H1 (cell line): ENCODE results near the gene SOX6. TPM values are rescaled to one million over a fixed set of nuclear protein-coding genes. Genes with fewer than 3 reads are reported as not detected.

Experiments
- ATF2 ChIP-seq: IDR thresholded peaks from 2 replicates; pipeline ENCODE4 v1.6.1; 2012; ENCODE audit warnings: low read length, inconsistent platforms
- CBX8 ChIP-seq: fragments of 300-800, 300-1000 bp; sonication (generic); IDR thresholded peaks from 2 replicates; pipeline ENCODE4 v1.7.1; 2016; ENCODE audit warnings: low read depth, low read length, borderline replicate concordance
- CEBPB ChIP-seq: IDR thresholded peaks from 2 replicates; pipeline ENCODE4 v1.6.1; 2012; ENCODE audit warnings: low read depth, low read length
- CTBP2 ChIP-seq: IDR thresholded peaks from 2 replicates; pipeline ENCODE4 v1.7.0; 2011; ENCODE audit warnings: borderline replicate concordance, mild to moderate bottlenecking, moderate library complexity, mixed read lengths, low read length; ENCODE audit not compliant: insufficient read depth, insufficient read length
- KDM4A ChIP-seq: IDR thresholded peaks from one replicate; pipeline ENCODE4 v1.7.1; 2012; ENCODE audit warnings: low read depth, mild to moderate bottlenecking, moderate library complexity, low read length, inconsistent platforms; ENCODE audit not compliant: severe bottlenecking
- MAFK ChIP-seq: IDR thresholded peaks from 2 replicates; pipeline ENCODE4 v1.6.1; 2012; ENCODE audit warnings: low read depth, mild to moderate bottlenecking, improper control_type of control experiment, low read length
- RXRA ChIP-seq: IDR thresholded peaks from 2 replicates; pipeline ENCODE4 v1.6.1; 2011; ENCODE audit warnings: low read depth, mild to moderate bottlenecking, low read length, moderate library complexity; ENCODE audit not compliant: insufficient read depth
- SAP30 ChIP-seq: fragments of 300-600 bp; sonication (generic); IDR thresholded peaks from 2 replicates; pipeline ENCODE4 v1.7.1; 2012; ENCODE audit warnings: low read length, moderate library complexity, mild to moderate bottlenecking, inconsistent platforms; ENCODE audit not compliant: insufficient read depth, insufficient replicate concordance
- TAF1 ChIP-seq: IDR thresholded peaks from 2 replicates; pipeline ENCODE4 v1.6.1; 2011; ENCODE audit warnings: mild to moderate bottlenecking, low read depth, low read length
- TEAD4 ChIP-seq: IDR thresholded peaks from 2 replicates; pipeline ENCODE4 v1.6.1; 2012; ENCODE audit warnings: low read depth, low read length, inconsistent platforms, mixed read lengths
- polyA plus RNA-seq, 7 experiments: library from polyadenylated mRNA; depleted of rRNA in 3 of 7; stranded (reverse) in 5 of 7; unstranded in 2 of 7; fragments of >200 nt in 5 of 7; fragments of 200-250 nt in 2 of 7; gene quantifications; 1 replicate in 5 of 7; 2 replicates in 1 of 7; 4 replicates in 1 of 7; pipeline versions ENCODE4 v1.2.1 to v1.2.3, GENCODE V29; 2011 to 2013; ENCODE audit warnings: missing spikeins in 2 of 7, mixed read lengths in 2 of 7
- total RNA-seq: library from RNA; stranded (reverse); fragmentation: NEBNext Ultra II Directional; extraction: Animal tissue kit (Norgen Biotek cat#: 25700); gene quantifications from 2 replicates; pipeline ENCODE4 v1.2.1, GENCODE V29; 2021

SOX6 gene
- total and polyA plus RNA-seq, 2 of the 8 experiments (the other 6 are each of a cell fraction or from before 2014, with no cell fraction given): 0.09 TPM; not detected in 1

GRCh38 chr11:16117989-16118756 lies 238.2 kb downstream of the SOX6 start (continued):
- TF ChIP-seq TEAD4: no peak
- no peak for TF ChIP-seq CBX8
- TF ChIP-seq SAP30: no peak
- no peak for TF ChIP-seq MAFK
- no peak for TF ChIP-seq CEBPB
- TF ChIP-seq KDM4A: no peak
- no peak for TF ChIP-seq RXRA
- TF ChIP-seq ATF2: no peak
- TF ChIP-seq TAF1: no peak
- no peak for TF ChIP-seq CTBP2
- TF ChIP-seq, all 59 proteins: peak for 0
